NCI-H2196 treated with DMSO at 0.1 percent for 48 hours (cell line): ENCODE measurements around the gene PARD3.
"Not testable (repeated sequence)": the region's sequence is repeated elsewhere in the genome, so short reads cannot be mapped to it uniquely, and the experiment has no call there.

Experiments
- DNase-seq: peaks from one replicate; lab custom pipeline; 2025; ENCODE audit not compliant: unreplicated experiment; lab: John Stamatoyannopoulos, UW

PARD3 gene

DNA sequence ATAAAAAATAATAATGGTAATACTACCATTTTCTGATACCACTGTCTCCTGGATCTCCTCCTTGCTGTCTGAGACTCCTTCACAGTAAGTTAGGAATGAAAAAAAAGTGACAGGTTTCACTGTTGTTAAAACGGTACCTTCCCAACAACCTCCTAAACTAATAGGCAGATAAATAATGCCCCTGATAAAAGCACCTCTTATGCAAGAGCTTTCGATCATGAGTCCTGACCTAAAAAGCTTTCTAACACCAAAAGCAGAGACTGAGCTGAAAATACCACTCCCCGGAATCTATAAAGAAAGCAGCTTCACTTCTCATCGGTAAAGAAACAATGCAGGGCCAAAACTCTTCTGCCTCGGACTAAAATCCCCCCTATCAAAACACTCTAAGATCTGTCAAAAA lies 14.5 kb downstream of the PARD3 start:
- DNase-seq = no peak

GRCh38 chr10:34798654-34799053 lies 16.4 kb downstream of the PARD3 start:
- no peak for DNase-seq

DNA sequence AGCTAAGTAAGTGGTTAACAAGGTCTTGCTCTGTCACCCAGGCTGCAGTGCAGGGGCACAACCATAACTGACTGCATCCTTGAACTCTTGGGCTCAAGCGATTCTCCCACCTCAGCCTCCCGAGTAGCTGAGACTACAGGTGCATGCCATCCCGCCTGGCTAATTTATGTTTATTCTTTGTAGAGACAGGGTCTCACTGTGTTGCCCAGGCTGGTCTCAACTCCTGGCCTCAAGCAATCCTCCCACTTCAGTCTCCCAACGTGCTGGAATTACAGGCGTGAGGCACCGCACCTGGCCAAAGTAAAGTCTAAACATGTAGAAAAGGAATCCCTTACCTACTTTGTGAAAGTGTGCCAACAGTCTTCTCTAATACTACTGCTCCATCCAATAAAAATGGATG lies 17.9 kb downstream of the PARD3 start:
- DNase-seq = no peak

DNA sequence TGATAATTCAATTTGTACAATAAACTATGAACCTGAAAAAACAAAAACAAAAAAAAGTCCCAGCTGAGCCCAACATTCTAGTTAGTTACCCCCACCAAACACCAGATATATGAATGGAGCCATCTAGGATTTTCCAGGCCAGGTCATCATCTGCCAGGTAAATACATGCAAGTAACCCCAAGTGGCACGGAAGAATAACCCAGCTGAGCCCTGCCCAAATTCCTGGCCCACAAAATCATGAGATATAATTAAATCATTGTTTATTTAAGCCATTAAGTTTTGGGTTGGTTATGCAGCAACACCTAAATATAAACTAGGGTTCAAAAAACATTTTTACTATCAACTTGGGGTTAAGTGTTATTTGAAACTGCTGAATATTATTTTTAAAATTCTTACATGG lies 19.0 kb downstream of the PARD3 start:
- DNase-seq = no peak

GRCh38 chr10:34795334-34795733 lies 19.8 kb downstream of the PARD3 start:
- no peak for DNase-seq

DNA sequence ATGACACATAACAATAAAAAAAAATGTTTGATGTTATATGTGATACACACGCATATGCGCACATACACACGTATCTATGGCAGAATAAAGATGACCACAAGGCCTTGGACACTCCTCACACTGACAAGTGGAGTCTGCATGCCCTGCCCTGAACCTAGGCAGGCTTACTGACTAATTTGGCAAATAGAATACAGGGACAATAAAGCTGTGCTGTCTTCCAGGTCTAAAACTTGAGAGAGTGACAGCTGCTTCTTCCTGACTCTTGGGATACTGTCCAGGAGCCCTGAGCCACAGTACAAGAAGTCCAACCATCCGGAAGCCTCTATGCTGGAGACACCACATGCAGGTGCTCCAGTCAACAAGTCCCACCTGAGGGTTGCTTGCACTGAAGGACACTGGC lies 20.3 kb downstream of the PARD3 start:
- no peak for DNase-seq

DNA sequence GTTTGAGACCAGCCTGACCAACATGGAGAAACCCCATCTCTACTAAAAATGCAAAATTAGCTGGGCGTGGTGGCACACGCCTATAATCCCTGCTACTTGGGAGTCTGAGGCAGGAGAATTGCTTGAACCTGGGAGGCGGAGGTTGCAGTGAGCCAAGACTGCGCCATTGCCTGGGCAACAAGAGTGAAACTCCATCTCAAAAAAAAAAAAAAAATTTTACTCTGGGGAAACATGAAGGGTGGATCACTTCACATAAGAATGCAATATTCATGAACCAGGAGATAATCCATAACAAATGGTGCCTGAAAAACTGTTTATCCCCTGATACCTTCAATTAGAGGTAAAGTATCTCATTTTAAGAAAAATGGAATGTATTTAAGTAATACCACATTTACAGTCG lies 21.5 kb downstream of the PARD3 start:
- DNase-seq = not testable (repeated sequence)

DNA sequence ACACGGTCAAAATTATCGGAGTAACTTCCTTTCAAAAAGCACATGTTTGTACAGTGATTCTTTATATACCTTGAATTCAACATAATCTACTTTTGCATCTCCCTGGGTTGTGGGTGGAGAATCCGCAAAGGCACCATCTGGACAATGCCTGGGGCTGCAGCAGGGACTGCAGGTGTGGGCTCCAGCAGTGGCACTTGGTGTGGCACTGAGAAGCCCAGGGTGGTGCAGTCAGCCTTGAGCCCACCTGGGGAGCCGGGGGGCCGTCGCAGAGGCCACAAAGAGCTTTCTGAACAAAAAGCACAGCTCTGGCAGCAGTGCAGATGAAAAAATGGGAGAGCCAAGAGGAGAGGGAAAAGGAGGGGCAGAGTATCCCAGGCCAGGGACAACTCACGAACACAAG lies 22.2 kb downstream of the PARD3 start:
- no peak for DNase-seq

DNA sequence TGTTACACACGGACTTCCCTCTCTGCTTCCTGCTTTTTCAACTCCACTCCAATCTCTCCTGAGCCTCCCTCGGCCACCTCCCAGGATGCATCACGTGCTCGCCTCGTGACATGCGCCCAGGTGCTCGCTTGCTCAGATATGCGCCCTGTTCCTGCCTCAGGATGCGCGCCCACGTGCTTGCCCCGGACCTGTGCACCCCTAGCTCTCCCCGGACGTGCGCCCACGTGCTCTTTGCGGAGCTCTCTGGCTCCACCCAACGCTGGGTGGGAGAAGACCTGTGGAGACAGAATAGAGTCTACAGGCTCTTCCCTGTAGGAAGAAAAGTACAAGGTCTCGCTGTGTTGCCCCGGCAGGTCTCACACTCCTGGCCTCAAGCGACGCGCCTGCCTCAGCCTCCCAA lies 23.1 kb downstream of the PARD3 start:
- no peak for DNase-seq

- DNase-seq = no peak
Observed at GRCh38 chr10:34791228-34791627, 23.9 kb downstream of the PARD3 start.

GRCh38 chr10:34789966-34790506 lies 25.1 kb downstream of the PARD3 start:
- DNase-seq = no peak

DNA sequence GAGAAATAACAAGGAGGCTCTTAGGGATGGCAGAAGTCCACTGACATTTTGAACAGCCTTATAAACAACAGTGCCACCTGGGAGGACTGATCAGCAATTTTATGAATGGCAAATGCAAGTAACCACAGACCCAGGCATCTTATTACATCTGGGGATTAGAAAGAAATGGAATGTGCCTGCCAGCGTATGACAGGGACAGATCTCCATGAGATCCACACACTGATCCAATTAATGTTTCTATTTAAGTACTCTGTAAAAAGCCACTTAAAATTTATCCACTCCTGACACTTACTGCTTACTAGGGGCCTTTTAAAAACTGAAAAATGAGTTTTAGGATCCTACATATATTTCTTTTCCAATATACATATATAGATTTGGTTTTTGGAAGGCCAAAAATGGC lies 28.6 kb downstream of the PARD3 start:
- no peak for DNase-seq

- DNase-seq = no peak
Observed at GRCh38 chr10:34781711-34782110, 33.4 kb downstream of the PARD3 start.

DNA sequence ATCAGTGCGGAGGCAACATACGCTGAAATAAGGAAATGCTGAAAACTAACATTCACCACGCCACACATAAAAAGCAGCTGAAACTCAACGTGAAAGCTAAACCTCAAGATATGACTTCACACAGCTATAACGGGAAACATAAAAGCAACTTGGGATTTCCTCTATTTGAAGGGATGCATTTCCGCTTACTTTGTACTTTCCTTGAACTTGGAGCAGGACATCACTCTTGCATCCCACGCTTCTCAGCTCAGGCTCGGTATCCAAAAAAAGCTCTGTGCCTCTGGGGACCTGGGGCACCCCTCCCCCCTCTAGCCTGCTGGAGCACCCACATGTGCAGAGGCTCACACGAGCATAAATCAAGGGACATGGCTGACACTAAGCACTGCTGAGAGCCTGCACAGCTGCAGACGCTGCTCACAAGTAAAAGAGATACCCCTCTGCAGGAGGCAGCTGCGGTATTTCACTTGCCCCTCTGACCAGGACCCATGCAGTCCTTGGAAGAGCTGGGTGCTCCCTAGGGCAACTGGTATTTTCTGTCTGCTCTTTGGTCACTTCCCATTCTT lies 34.2 kb downstream of the PARD3 start:
- DNase-seq = no peak

GRCh38 chr10:34778237-34778636 lies 36.9 kb downstream of the PARD3 start:
- DNase-seq = no peak

DNA sequence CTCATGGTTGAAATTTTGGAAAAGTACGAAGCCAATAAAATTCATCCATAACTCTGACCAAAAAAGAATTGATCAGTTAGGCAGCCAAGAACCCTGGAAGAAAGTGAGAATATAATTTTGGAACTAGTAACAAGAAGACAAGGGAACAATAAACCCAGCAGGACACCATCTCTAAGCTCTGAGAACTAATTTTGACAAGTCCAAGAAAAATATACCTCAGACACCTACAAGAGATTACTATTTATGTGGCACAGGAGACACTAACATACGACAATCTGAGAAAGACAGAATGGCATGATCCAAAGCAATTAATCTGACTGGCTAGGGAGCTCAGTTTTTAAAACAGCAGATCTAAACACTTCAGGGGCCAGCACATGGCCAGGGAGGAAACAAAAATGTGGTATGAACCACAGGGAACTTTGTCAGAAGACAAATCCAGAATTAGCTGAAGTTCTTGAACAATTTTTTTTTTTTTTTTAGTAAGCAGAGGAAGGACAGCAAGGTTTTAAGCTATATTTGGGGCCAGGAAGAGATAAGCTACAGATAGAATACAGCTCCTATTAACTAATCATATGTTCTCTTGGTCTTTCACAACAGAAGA lies 38.9 kb downstream of the PARD3 start:
- DNase-seq = no peak

- no peak for DNase-seq
Observed at GRCh38 chr10:34775044-34775637, 40.0 kb downstream of the PARD3 start.

- no peak for DNase-seq
Observed at GRCh38 chr10:34773636-34774630, 41.2 kb downstream of the PARD3 start.

DNA sequence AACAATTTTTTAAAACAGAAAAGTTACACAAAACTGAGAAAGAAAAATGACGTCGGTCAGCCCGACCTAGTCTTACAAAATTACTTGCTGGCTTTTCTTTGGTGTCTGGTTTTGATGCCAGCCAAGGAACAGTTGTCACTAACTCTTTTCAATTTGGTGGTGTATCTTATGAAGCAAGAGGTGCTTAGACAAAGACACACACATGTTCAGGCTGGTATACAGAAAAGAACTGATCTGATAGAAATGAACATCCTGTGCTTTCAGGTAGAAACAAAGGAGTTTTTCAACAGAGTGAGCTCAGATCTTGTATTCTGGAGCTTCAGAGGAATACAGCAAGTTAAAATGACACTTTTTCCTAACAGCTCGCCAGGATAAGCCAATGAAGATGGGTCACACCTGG lies 43.6 kb downstream of the PARD3 start:
- DNase-seq = no peak

- no peak for DNase-seq
Observed at GRCh38 chr10:34771106-34771505, 44.0 kb downstream of the PARD3 start.

DNA sequence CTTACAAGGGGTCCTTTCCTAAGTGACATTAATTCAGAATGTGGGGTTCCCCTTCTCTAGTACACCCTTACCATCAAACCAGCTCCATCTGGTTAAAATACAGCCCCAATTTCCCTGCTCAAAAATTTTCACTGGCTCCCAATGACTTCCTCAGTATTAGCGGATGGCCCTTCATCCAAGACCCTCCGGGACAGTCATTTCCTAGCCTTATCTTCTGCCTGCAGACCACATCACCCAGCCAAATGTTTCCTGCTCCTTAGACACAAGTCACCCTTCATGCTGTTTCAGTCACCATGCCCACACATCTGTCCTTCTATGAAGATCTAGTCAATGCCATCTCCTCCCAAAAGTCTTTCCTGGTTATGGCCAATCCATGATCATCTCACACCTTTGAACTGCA lies 45.2 kb downstream of the PARD3 start:
- DNase-seq = no peak

GRCh38 chr10:34768972-34769330 lies 46.1 kb downstream of the PARD3 start:
- DNase-seq = no peak
